Iris pigment epithelial cell (primary cell): ENCODE results near the gene BTBD10.
A peak's percentile ranks its signal among the peaks of the same experiment; 100 is the strongest.

ENCODE experiments used
- DNase-seq: peaks from one replicate; pipeline ENCODE4 v3.0.0-alpha.2; 2011; ENCODE audit warnings: low read depth

BTBD10 gene

DNA sequence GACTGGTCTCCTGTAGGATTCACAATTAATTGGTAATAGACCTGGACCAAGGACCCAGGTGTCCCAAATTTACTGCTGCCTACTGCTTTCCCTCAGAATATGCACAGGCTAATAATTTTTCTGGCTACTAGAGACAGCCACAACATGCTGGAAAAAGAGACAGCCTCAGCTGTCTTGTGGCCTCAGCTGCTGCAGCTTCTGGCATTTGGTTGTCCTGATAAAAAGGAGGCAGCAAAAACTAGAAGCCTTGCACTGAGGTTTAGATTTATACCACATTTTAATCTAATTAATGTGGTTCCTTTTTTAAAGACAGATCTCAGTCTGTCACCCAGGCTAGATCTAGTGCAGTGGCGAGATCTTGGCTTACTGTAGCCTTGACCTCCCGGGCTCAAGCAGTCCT lies 89.8 kb downstream of the BTBD10 start:
- DNase-seq: no peak

GRCh38 chr11:13368041-13368446 lies 95.0 kb downstream of the BTBD10 start:
- DNase-seq: peak; percentile 63

DNA sequence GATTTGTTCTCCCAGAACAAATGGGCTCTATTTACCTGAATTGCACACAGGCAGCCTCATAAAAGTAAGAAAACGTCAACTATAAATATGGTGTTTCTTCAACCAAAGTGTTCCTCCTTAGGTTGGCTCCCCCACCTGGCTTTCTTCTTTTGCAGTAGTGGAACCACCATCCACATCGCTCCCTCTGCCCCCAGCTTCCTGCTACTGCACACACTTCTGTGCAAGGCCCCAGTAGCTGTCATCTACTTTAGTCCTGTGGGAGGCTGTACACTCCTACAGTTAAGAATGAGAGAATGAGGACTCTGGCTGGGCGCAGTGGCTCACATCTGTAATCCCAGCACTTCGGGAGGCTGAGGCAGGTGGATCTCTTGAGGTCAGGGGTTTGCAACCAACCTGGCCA lies 95.9 kb downstream of the BTBD10 start:
- DNase-seq: no peak

DNA sequence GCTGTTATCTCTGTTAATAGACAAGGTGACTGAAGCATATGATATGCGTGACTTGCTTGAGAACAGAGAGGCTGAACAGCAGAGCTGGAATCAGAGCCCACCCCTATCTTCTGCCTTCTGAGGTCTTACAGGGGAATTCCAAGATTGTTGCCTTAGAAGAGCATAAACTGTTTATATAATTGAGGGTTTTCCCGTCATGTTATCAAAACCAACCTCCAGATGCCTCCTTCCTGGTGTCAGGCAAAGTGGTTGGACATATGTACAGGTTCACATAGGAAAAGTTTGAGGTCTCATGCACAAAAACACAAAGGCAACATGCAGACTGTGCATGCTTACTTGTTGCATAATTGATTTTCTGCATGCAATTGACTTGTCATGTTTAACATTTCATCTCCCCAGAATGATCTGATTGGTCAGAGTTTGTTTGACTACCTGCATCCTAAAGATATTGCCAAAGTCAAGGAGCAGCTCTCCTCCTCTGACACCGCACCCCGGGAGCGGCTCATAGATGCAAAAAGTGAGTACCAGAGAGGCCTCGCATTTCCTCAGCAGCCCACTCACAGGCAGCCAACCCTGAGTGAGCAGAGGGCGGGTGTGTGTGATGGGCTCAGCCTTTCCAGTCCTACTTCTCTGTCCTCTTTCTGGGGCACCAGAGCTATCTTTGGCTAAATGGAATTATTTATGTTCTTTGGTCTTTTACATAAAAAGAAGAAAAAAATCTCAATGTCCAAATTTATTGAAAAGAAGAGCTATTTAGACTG lies 96.6 kb downstream of the BTBD10 start:
- peak; percentile 10 for DNase-seq

GRCh38 chr11:13364388-13364787 lies 98.6 kb downstream of the BTBD10 start:
- peak; percentile 15 for DNase-seq

DNA sequence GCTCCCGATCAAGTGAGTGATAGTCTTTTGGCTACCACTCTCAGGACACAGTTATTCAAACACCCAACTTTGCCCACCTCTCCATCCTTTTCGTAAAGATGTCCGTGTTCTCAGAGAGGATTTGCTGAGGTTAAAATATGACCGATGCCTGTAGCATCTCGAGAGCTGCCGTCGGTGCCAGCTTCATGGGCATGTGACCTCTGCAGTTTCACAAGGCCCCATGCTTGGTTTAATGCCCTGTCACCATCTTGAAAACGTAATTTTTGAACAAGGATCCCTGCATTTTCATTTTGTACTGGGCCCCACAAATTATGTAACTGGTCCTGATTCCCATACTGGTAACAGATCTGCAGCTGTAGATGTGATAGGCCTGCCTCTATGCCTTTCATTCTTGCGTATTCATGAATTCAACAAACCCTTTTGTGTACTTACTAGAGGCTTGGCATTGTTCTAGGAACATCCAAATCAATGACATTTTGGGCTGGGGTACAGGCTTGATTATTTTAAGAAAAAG lies 100.4 kb downstream of the BTBD10 start:
- DNase-seq: no peak

DNA sequence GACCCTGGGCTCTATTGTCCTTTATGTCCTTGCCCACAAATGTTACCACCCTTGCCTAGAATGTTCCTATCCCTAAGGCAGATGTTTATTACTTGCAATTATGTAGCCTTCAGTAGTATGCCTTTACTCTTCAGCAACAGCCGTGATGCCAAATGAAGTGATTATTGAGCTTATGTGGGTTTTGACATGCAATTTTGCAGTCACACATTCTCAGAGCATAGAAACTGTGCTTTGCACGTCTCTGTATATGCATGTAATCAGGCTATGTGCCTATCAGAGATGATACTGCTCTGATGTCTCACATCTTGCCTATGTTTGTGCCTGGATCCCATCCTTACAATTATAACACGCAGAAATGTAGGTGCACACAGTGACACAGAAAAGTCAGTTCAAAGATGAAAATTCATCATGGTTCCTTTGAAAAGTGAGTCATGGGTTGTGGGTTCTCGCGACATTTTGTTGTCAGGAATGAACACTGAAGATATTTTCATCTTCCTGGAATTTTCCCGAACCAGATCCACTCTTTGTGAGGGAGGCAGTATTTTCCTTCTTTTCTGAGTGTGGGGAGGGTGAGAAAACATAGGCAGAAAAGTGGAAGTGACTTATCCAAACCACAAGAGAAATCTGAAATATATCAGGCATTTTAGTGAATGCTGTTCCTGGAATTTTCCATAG lies 104.3 kb downstream of the BTBD10 start:
- peak; percentile 19 for DNase-seq

DNA sequence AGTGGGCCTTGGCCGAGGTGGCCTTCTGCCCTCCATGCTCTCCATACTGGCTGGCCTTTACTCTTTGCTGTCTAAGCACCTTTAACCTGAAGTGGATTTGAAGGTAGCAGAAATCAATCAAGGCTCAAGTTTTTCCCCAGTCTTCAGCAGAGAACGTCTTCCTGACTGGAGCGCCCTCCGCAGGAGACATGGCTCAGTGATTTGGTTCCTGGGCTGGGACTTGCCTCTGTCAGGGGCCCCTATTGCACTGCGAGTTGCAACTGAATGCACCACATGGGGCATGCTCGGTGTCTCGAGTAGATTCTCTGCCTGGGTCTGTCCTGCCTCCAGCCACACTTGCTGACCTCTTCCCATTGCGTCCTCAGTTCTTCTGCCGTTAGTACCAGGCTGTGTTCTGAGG lies 105.8 kb downstream of the BTBD10 start:
- no peak for DNase-seq

DNA sequence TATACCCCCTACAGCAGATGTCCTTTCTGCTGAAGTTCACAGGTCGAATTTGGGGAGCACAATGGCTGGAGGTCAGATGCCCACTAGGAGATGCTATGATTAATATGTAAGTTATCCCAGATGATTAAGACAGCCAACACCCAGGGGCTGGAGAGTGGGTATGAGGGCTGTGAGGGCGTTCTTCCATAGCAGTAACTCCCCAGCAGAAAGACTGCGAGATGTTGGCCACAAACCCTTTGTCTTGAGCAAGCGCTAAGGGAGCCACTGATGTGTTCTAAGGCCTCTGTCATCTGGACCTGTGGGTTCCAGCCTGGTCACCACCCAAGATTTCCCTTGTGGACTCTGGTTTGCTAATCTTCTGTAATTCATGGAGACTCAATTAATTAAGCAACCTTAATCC lies 107.8 kb downstream of the BTBD10 start:
- DNase-seq: no peak

GRCh38 chr11:13354335-13354734 lies 108.7 kb downstream of the BTBD10 start:
- peak; percentile 18 for DNase-seq

DNA sequence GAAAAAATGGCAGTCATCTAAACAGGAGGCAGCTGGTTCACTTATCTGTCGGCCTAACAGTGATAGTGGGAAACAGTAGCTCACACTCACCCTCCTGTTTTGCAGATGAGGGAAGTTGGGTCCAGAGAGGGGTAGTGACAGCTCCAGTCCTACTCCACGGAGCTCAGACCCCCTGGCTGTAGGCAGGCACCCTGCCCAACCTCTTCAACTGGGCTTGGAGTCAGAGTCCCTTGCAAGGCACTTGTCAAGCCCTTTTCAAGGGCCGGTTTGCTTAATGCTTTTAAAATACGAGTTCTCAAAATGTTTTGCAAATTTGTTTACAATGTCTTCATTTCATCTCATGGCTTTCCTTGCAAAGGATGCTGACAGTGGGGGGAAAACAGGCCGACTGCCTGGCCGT lies 110.3 kb downstream of the BTBD10 start:
- DNase-seq: no peak

GRCh38 chr11:13349581-13349980 lies 113.4 kb downstream of the BTBD10 start:
- no peak for DNase-seq

DNA sequence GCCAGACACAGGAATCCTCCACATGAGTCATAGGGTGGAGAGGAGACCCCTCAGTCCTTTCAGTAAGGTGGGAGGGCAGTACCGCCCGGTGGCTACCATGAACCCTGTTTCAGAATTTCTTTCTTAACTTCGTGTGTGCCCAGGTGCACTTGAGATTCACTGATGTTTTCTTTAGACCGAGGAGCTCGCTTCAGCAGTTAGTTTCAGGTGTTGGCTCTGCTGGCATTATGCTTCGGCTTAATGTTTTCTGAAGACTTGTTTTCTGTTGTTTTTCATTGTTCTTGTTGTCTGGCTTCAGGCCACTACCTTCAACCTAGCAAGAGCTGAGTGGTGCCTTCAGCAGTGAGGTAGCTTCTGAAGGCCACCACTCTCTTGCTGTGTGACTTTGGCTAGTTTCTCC lies 114.0 kb downstream of the BTBD10 start:
- no peak for DNase-seq

GRCh38 chr11:13348305-13348704 lies 114.7 kb downstream of the BTBD10 start:
- no peak for DNase-seq

GRCh38 chr11:13347901-13348300 lies 115.1 kb downstream of the BTBD10 start:
- DNase-seq: no peak

GRCh38 chr11:13346470-13346869 lies 116.6 kb downstream of the BTBD10 start:
- DNase-seq: no peak

DNA sequence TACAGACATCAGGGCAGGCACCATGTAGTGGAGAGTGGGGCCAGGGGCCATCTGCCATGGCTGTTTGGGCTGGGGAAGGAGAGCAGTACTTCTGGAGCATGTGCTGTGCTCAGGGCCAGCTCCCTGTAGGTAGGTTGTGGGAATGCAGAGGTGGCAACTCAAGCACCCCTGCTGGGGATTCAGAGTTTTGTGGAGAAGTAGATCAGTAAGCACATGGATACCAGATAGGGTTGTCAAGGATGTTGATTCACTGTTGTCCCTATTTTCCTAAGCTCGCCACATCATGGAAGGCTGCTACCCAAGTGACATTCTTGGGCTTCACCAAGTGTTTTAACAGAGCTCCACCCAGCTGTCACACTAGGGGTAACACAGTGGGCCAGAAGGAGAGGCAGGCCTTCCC lies 118.2 kb downstream of the BTBD10 start:
- no peak for DNase-seq

GRCh38 chr11:13343931-13344717 lies 118.9 kb downstream of the BTBD10 start:
- peak; percentile 68 for DNase-seq

DNA sequence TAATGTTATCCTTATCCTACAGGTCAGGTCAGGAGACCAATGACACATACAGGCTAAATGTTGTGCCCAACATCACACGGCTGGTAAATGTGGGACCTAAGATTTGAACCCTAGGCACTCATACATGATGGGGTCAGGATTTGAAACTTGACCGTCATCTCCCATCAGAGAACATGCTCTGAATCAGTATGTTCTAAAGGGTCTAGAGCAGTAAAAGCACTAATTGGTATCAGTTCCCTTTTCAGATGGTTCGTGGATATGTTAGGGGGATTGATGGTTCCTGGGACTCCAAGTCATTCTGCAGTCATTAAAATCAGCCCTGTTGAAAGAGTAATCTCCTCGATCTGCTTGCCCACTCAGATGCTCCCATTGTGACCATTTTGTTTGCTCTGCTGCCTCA lies 120.0 kb downstream of the BTBD10 start:
- DNase-seq: no peak

DNA sequence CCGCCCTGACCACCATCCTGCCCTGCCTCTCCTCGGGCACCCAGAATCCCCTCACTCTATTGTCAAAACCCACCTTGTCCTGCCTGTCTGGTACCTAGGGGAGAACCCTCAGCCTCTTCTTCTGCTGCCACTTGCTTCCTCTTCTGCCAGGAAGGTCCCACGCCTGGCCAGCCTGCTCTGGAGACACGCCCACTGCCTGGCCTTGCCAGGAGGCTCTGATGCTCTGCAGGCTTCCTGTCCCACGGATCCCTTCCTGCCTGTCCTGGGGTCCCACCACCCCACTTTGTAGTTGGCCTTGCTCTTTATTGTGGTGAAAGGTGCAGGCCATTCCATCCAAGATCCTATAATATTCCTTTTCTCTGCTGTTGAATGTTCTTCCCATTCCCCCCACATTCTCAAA lies 122.0 kb downstream of the BTBD10 start:
- DNase-seq: no peak

GRCh38 chr11:13339195-13340153 lies 123.5 kb downstream of the BTBD10 start:
- DNase-seq: peak; percentile 97
